ENCODE data around the gene ZNF511.

DNA sequence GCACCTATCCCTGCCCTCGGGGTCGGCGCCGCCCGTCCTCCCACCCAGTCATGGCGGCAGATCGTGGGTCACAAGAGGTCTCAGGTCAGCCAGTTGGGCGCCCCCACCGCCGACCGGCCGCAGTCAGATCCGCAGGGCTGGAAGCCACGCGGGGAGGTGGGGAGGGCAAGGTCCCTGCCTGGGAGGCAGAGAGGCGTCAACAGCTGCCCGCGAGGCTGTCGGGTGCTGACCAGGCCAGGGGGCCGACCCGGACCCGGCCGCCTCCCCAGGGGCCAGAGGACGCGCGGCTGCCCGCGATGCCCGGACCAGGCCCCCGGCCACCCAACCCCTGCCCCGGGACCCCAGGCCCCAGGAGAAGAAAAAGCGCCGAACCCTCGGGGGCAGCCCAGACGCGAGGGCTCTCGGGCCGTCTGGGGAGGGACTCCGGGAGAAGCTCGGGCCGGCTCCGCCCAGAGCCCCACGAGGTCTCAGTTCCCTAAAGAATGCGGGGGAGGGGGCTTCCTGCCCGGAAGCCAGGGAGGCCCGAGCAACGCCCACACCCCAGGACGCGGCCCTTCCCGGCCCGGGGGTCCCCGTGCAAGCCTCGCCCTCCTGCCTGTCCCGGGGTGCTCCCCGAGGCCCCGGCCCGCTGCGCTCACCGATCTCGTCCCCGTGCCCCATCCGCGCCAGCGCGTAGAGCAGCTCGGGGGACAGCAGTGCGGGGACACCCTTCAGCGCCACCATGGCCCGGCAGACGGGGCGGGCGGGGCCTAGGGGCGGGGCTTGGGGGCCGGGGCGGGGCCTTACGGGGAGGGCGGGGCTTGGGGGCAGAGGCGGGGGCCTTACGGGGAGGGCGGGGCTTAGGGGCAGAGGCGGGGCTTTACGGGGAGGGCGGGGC, 48.8 kb downstream of the ZNF511 start, which contains the start of gene FUOM:
- TF ChIP-seq CBX8 (IDR thresholded peaks at IDR 0.05; ENCODE audit: borderline replicate concordance, extremely low read depth, low read depth, low read length, poor library complexity, severe bottlenecking), result no peak
- TF ChIP-seq, protein P1, sequence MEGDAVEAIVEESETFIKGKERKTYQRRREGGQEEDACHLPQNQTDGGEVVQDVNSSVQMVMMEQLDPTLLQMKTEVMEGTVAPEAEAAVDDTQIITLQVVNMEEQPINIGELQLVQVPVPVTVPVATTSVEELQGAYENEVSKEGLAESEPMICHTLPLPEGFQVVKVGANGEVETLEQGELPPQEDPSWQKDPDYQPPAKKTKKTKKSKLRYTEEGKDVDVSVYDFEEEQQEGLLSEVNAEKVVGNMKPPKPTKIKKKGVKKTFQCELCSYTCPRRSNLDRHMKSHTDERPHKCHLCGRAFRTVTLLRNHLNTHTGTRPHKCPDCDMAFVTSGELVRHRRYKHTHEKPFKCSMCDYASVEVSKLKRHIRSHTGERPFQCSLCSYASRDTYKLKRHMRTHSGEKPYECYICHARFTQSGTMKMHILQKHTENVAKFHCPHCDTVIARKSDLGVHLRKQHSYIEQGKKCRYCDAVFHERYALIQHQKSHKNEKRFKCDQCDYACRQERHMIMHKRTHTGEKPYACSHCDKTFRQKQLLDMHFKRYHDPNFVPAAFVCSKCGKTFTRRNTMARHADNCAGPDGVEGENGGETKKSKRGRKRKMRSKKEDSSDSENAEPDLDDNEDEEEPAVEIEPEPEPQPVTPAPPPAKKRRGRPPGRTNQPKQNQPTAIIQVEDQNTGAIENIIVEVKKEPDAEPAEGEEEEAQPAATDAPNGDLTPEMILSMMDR (IDR thresholded peaks at IDR 0.05 in 2 of 3, conservative IDR thresholded peaks at IDR 0.05 in 1 of 3; ENCODE audit: insufficient read depth in 2 of 3, low read depth in 1 of 3, low read length in 3 of 3), result no peak
- TF ChIP-seq ELK1 (CRISPR knock-in tag; IDR thresholded peaks at IDR 0.05), result no peak
- no peak for TF ChIP-seq JUNB (CRISPR knock-in tag; conservative IDR thresholded peaks at IDR 0.05)
- no peak for TF ChIP-seq SETDB1 (IDR thresholded peaks at IDR 0.05; ENCODE audit: low read length)
- TF ChIP-seq, protein P2, sequence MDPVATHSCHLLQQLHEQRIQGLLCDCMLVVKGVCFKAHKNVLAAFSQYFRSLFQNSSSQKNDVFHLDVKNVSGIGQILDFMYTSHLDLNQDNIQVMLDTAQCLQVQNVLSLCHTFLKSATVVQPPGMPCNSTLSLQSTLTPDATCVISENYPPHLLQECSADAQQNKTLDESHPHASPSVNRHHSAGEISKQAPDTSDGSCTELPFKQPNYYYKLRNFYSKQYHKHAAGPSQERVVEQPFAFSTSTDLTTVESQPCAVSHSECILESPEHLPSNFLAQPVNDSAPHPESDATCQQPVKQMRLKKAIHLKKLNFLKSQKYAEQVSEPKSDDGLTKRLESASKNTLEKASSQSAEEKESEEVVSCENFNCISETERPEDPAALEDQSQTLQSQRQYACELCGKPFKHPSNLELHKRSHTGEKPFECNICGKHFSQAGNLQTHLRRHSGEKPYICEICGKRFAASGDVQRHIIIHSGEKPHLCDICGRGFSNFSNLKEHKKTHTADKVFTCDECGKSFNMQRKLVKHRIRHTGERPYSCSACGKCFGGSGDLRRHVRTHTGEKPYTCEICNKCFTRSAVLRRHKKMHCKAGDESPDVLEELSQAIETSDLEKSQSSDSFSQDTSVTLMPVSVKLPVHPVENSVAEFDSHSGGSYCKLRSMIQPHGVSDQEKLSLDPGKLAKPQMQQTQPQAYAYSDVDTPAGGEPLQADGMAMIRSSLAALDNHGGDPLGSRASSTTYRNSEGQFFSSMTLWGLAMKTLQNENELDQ (CRISPR knock-in tag; IDR thresholded peaks at IDR 0.05; ENCODE audit: borderline replicate concordance), result no peak
- TF ChIP-seq POLR2A (conservative IDR thresholded peaks at IDR 0.05), result peak; percentile 60; the same call in 1 of the 2 replicates
- no peak for TF ChIP-seq ETV6 (IDR thresholded peaks at IDR 0.05; ENCODE audit: borderline replicate concordance in 1 of 2, low read depth in 2 of 2, low read length in 1 of 2)
- TF ChIP-seq ETV6 (CRISPR knock-in tag; IDR thresholded peaks at IDR 0.05; ENCODE audit: borderline replicate concordance), result no peak
- no peak for TF ChIP-seq MCM2 (IDR thresholded peaks at IDR 0.05; ENCODE audit: low read depth)
- TF ChIP-seq TAF1 (IDR thresholded peaks at IDR 0.05; ENCODE audit: control insufficient read depth, extremely low read depth, insufficient read depth, low read length, severe bottlenecking), result peak; percentile 75

All from K562 (cell line).